Measurements from ENCODE around the gene TNFRSF11A. TPM values are rescaled to one million over a fixed set of nuclear protein-coding genes. Genes with fewer than 3 reads are reported as not detected.
A peak's percentile ranks its signal among the peaks of the same experiment; 100 is the strongest.

TNFRSF11A gene
- total RNA-seq, 1 donor from 2014 or later = 22.9 TPM

DNA sequence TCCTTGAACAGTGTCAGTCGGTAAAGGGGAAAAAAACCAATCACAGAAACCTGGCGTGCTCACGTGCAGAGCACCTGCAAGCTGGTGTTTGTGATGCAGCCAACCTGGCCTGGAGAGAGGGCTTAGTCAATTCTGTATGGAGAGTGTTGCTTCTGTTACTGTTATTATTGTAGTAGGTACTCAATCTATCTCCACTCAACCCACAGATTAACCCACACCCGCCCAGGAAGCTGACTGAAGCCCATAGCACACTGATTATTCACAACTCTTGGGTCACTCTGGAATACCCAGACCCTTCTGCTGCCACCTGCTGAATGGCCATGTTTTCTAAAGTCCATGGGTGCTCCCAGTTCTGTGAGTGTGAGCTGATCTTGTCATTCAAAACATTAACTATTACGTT is 53.9 kb downstream of the TNFRSF11A start:
- Mint-ChIP-seq H3K4me1 (ENCODE audit: low read depth) (peaks cover 55% of the 10 kb centered on the region), H3K36me3 (ENCODE audit: low read depth) (peaks cover 43% of the 10 kb centered on the region), H3K9me3 (peaks cover 4% of the 10 kb centered on the region), H3K4me3 (no peak overlapping the region), H3K27me3 (ENCODE audit: insufficient read depth) (no peaks in the 10 kb centered on the region), H3K27ac (peak overlapping the region; percentile 40)
- intact Hi-C loops (cut with micrococcal nuclease) = no loop called here
- DNase-seq (ENCODE audit: low spot score) = no peak

DNA sequence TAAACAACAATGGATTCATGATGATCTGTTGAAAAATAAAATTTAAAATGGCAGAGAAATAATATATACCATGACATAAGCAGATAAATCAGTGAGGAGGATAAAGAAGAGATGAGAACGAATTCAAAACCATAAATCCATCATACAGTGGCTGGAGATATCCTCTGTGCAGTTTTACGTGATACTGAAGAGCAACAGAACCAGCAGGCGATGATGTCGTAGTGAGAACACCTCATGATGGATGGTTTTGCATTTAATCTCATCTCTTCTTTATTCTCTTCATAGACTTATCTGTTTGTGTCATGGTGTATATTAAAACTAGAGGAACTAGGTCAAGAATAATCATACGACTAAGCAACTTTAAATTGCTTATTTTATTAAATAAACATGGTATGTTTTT is 56.3 kb downstream of the TNFRSF11A start:
- intact Hi-C loops (cut with micrococcal nuclease) = no loop called here
- H3K27ac Mint-ChIP-seq = no peak overlapping the region
- no peaks in the 10 kb centered on the region for H3K27me3 Mint-ChIP-seq (ENCODE audit: insufficient read depth)
- peaks cover 4% of the 10 kb centered on the region for H3K9me3 Mint-ChIP-seq
- peaks cover 41% of the 10 kb centered on the region for H3K36me3 Mint-ChIP-seq (ENCODE audit: low read depth)
- no peak overlapping the region for H3K4me3 Mint-ChIP-seq
- DNase-seq (ENCODE audit: low spot score) = no peak
- peaks cover 41% of the 10 kb centered on the region for H3K4me1 Mint-ChIP-seq (ENCODE audit: low read depth)

DNA sequence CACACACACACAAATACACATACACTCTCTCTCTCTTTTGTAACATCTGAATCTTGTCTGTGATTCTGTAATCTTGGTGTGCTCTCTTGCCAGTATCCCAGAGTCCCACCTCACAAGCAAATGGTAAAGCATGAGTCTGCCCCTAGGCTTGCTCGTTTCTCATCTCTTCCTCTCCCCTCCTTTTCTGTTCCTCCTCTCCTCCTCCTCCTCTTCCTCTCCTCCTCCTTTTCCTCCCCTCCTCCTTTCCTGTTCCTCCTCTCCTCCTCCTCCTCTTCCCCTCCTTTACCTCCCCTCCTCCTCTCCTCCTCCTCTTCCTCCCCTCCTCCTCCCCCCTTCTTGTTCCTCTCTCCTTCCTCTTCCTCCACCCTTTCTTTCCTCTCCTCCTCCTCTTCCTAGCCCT is 59.0 kb downstream of the TNFRSF11A start:
- Mint-ChIP-seq H3K9me3 (peaks cover 4% of the 10 kb centered on the region), H3K27me3 (ENCODE audit: insufficient read depth) (no peaks in the 10 kb centered on the region), H3K36me3 (ENCODE audit: low read depth) (peaks cover 32% of the 10 kb centered on the region), H3K4me1 (ENCODE audit: low read depth) (peaks cover 24% of the 10 kb centered on the region), H3K27ac (peak overlapping the region; percentile 31), H3K4me3 (no peak overlapping the region)
- intact Hi-C loops (cut with micrococcal nuclease) = no loop called here
- no peak for DNase-seq (ENCODE audit: low spot score)

DNA sequence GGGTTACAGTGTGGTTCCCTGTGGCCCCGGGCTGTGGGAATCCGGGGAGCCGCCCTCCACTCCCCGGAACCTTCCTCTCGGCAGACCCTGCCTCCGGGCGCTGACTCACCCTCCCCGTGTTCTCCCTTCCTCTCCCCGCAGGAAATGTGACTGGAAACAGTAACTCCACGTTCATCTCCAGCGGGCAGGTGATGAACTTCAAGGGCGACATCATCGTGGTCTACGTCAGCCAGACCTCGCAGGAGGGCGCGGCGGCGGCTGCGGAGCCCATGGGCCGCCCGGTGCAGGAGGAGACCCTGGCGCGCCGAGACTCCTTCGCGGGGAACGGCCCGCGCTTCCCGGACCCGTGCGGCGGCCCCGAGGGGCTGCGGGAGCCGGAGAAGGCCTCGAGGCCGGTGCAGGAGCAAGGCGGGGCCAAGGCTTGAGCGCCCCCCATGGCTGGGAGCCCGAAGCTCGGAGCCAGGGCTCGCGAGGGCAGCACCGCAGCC is 59.5 kb downstream of the TNFRSF11A start:
- no peaks in the 10 kb centered on the region for H3K27me3 Mint-ChIP-seq (ENCODE audit: insufficient read depth)
- H3K4me1 Mint-ChIP-seq (ENCODE audit: low read depth) = peaks cover 19% of the 10 kb centered on the region
- H3K4me3 Mint-ChIP-seq = no peak overlapping the region
- peaks cover 4% of the 10 kb centered on the region for H3K9me3 Mint-ChIP-seq
- peaks cover 26% of the 10 kb centered on the region for H3K36me3 Mint-ChIP-seq (ENCODE audit: low read depth)
- DNase-seq (ENCODE audit: low spot score) = no peak
- no peak overlapping the region for H3K27ac Mint-ChIP-seq
- intact Hi-C loops (cut with micrococcal nuclease) = no loop called here

DNA sequence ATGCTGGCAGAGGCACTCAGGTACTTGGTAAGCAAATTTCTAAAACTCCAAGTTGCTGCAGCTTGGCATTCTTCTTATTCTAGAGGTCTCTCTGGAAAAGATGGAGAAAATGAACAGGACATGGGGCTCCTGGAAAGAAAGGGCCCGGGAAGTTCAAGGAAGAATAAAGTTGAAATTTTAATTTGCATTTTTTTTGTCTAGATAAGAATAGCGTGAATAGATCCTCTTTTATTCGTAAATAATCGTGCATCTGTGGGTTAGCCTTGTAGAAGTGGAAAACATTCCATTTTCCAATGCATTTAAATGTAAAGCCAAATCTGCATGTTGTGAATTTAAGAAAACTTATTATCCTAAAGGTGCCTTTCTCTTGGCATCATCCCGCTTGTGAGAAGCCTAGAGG is 61.0 kb downstream of the TNFRSF11A start:
- H3K27me3 Mint-ChIP-seq (ENCODE audit: insufficient read depth) = no peaks in the 10 kb centered on the region
- H3K9me3 Mint-ChIP-seq = peaks cover 4% of the 10 kb centered on the region
- no peak for DNase-seq (ENCODE audit: low spot score)
- no peak overlapping the region for H3K4me3 Mint-ChIP-seq
- intact Hi-C loops (cut with micrococcal nuclease) = no loop called here
- peaks cover 19% of the 10 kb centered on the region for H3K4me1 Mint-ChIP-seq (ENCODE audit: low read depth)
- no peak overlapping the region for H3K27ac Mint-ChIP-seq
- peaks cover 28% of the 10 kb centered on the region for H3K36me3 Mint-ChIP-seq (ENCODE audit: low read depth)

DNA sequence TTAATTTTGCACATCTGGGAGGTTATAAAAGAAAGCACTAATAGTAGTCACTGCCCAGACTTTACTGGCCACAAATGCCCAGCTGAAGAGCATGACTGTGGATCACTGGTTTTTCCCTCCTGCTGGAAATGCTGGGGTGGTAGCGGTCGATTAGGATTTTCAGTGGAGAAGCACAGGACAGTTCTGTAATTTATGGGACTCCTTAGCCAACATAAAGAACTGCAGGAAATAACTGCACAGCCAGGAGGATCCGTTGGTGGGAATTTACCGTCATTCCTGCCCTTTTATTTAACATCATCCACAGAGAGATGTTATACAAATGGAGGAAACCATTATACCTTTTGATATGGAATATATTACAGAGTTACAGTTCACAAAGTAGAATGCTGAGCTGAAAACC is 61.5 kb downstream of the TNFRSF11A start:
- Mint-ChIP-seq H3K27ac (no peak overlapping the region), H3K27me3 (ENCODE audit: insufficient read depth) (no peaks in the 10 kb centered on the region), H3K9me3 (peaks cover 4% of the 10 kb centered on the region), H3K4me3 (no peak overlapping the region), H3K36me3 (ENCODE audit: low read depth) (peaks cover 28% of the 10 kb centered on the region), H3K4me1 (ENCODE audit: low read depth) (peaks cover 19% of the 10 kb centered on the region)
- DNase-seq (ENCODE audit: low spot score) = no peak
- intact Hi-C loops (cut with micrococcal nuclease) = no loop called here

DNA sequence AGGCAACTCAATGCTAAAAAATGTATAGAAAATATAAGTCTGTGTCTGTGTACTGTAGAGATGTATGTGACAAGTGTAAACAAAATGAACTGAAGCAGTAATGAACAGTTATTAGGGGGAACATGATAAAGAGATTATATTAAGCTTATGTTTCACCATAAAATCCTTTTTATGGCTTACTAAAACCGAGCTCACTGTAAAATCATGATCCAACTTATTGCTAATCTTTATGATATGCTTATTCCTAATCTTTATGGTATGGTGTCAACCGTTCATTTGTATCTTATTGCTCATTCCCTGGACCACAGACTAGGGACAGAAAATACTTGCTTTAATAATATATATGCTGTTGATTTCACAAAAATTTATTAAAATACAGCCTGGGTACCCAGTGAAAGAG is 62.1 kb downstream of the TNFRSF11A start:
- intact Hi-C loops (cut with micrococcal nuclease) = no loop called here
- Mint-ChIP-seq H3K27ac (no peak overlapping the region), H3K27me3 (ENCODE audit: insufficient read depth) (no peaks in the 10 kb centered on the region), H3K9me3 (peaks cover 3% of the 10 kb centered on the region), H3K36me3 (ENCODE audit: low read depth) (peaks cover 27% of the 10 kb centered on the region), H3K4me1 (ENCODE audit: low read depth) (peaks cover 18% of the 10 kb centered on the region), H3K4me3 (no peak overlapping the region)
- DNase-seq (ENCODE audit: low spot score) = no peak

DNA sequence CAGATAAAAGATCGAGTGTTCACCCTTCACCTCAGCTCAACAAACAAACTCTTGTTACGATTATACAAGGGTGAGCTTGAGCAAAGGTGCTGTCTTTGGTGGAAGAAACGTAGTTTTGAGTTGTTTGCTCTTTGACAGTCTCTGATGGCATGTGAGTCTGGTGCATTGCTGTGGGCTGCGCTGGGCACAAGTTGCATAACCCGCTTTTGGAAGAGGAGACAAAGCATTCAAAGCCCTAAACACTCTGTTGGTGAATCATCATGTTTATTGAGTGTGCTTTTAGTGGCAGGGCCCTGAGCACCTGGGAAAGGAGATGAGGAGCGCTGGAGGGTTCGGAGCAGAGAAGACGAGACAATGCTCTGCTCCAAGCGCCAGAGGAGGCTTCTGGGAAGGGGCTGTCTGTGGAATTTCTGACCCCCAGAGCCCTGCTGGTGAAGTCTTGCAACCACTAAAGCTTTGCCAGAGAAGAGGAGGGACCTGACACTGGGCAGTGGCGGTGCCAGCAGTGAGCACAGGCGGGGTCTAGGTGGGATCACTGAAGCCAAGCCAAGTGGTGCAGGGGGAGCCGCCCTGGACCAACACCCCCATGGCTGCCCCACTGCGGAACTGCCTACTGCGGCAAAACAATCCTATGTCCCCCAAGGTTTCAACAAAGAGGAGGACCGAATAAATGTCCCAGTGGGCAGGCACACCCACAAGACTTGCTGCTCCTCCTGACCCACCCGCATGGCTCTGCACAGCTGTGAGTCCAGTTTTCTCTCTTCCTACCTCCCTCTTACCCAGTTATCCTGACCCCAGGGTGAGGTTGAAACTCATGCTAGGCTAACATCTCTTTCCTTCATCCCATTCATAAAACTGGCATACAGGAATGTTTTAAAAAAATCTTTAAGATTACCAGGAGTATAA is 64.0 kb downstream of the TNFRSF11A start:
- DNase-seq (ENCODE audit: low spot score) = no peak
- Mint-ChIP-seq H3K27me3 (ENCODE audit: insufficient read depth) (no peaks in the 10 kb centered on the region), H3K27ac (peak overlapping the region; percentile 40), H3K4me1 (ENCODE audit: low read depth) (peaks cover 1% of the 10 kb centered on the region), H3K36me3 (ENCODE audit: low read depth) (peaks cover 16% of the 10 kb centered on the region), H3K9me3 (no peaks in the 10 kb centered on the region), H3K4me3 (no peak overlapping the region)
- intact Hi-C loops (cut with micrococcal nuclease) = no loop called here

DNA sequence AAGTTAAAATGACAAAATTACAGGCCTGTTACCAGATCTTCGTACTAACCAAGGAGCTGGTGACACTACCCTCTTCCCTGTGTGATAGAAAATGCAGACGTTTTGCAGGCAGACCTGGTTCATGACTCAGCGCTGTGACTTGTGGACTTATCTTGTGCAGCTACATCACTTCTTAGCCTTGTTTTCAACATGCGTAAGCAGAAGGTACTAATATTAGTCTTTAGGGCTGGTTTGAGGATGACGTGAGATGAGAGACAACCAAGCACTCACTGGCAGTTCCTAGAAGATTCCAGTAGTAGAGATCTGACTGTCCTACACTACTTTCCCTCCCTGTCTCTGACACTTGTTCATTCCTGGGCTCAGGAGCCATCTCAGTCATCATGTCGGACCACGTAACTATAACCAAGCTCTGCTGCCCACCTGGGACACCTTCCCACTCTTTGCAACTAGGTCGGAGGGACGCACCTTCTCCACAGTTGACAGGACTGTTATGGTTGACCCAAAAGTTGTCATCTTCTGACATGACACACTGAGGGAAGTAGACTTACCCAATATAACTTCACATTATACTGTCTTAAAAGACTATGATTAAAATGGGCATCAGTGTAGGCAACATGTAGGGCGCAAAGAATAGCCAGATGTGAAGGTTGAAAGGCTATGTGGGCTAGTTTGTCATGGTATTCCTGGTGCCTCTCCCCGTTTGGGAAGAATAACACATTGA is 64.8 kb downstream of the TNFRSF11A start:
- Mint-ChIP-seq H3K27ac (no peak overlapping the region), H3K9me3 (no peaks in the 10 kb centered on the region), H3K36me3 (ENCODE audit: low read depth) (peaks cover 16% of the 10 kb centered on the region), H3K27me3 (ENCODE audit: insufficient read depth) (no peaks in the 10 kb centered on the region), H3K4me3 (no peak overlapping the region), H3K4me1 (ENCODE audit: low read depth) (no peaks in the 10 kb centered on the region)
- intact Hi-C loops (cut with micrococcal nuclease) = no loop called here
- DNase-seq (ENCODE audit: low spot score) = no peak

DNA sequence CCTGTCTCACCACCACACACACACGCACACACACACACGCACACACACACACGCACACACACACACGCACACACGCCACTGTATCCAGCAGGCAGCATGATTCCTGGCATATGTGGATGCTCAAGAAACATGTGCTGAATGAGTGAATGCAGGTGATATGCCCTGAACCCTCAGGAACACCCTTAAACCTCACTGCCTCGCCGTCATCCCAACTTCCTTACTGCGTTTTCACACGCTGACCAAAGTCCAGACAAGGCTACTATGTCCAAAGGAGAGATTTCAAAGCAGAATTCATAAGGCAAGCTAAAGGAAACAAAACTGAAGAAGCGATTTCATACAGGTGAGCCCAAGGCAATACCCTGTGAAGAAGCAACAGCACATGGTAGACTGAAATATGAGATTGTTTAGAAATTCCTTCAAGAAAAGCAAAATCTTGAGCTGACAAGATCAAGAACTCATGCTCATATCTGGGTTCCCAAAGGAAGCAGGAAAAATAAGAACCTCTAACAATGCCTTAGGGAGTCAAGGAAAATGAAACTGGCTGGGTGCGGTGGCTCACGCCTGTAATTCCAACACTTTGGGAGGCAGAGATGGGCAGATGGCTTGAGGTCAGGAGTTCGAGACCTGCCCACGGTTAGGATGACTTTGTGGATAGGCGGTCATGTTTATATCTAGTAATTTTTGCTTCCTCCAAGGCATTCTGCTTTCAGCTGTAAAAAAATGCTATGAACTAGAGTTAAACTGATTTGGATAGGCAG is 69.1 kb downstream of the TNFRSF11A start:
- intact Hi-C loops (cut with micrococcal nuclease) = no loop called here
- Mint-ChIP-seq H3K27me3 (ENCODE audit: insufficient read depth) (no peaks in the 10 kb centered on the region), H3K27ac (no peak overlapping the region), H3K9me3 (no peaks in the 10 kb centered on the region), H3K36me3 (ENCODE audit: low read depth) (peaks cover 6% of the 10 kb centered on the region), H3K4me3 (no peak overlapping the region), H3K4me1 (ENCODE audit: low read depth) (peaks cover 35% of the 10 kb centered on the region)
- DNase-seq (ENCODE audit: low spot score) = no peak

DNA sequence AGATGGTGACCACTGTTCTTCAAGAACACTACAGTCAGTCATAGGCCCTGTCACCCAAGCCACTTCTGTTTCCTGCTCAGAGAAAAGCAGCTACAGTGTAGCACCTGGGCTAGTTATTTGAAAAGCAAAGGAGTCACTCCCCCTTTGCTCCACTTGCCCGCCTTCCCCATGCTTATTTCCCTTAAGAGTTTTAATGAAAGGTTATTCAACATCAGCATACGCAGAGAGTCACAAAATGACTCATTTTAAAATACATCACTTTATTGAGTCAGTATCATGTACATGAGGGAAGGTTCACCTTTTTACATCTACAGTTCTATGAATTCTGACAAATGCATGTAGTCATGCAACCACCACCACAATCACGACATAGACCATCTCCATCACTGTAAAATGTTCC is 71.3 kb downstream of the TNFRSF11A start:
- peaks cover 4% of the 10 kb centered on the region for H3K36me3 Mint-ChIP-seq (ENCODE audit: low read depth)
- no peaks in the 10 kb centered on the region for H3K9me3 Mint-ChIP-seq
- H3K27ac Mint-ChIP-seq = peak overlapping the region; percentile 35
- intact Hi-C loops (cut with micrococcal nuclease) = loop anchor here (1.0 kb wide), 2 partner anchors 24 to 31 kb away; no protein-coding TSS in a partner anchor
- peaks cover 54% of the 10 kb centered on the region for H3K4me1 Mint-ChIP-seq (ENCODE audit: low read depth)
- no peak for DNase-seq (ENCODE audit: low spot score)
- no peaks in the 10 kb centered on the region for H3K27me3 Mint-ChIP-seq (ENCODE audit: insufficient read depth)
- H3K4me3 Mint-ChIP-seq = no peak overlapping the region

DNA sequence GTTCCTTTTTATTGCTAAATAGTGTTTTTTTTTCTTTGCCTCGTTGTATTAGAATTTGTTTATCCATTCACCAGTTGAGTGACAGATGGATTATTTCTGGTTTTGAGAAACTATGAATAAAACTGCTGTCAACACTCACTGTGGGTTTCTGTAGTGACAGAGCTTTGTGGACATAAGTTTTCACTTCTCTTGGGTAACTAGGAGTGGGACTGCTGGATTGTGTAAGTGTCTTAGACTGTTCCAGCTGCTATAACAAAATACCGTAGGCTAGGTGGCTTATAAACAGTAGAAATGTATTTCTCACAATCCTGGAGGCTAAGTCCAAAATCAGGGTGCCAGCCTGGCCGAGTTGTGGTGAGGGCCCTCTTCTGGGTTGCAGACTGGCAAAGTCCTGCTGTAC is 71.9 kb downstream of the TNFRSF11A start:
- no peak for DNase-seq (ENCODE audit: low spot score)
- intact Hi-C loops (cut with micrococcal nuclease) = loop anchor here (1.0 kb wide), 2 partner anchors 23 to 32 kb away; no protein-coding TSS in a partner anchor
- Mint-ChIP-seq H3K36me3 (ENCODE audit: low read depth) (peaks cover 4% of the 10 kb centered on the region), H3K4me3 (no peak overlapping the region), H3K9me3 (no peaks in the 10 kb centered on the region), H3K4me1 (ENCODE audit: low read depth) (peaks cover 54% of the 10 kb centered on the region), H3K27me3 (ENCODE audit: insufficient read depth) (no peaks in the 10 kb centered on the region), H3K27ac (peak overlapping the region; percentile 35)
